ENCODE results near the gene ZC3H6. TPM values are rescaled to one million over a fixed set of nuclear protein-coding genes. Genes with fewer than 3 reads are reported as not detected.

Gene ZC3H6
- total and polyA plus RNA-seq, 2 of the 4 experiments (the other 2 are of a cell fraction), result 0.55 to 2.0 TPM

DNA sequence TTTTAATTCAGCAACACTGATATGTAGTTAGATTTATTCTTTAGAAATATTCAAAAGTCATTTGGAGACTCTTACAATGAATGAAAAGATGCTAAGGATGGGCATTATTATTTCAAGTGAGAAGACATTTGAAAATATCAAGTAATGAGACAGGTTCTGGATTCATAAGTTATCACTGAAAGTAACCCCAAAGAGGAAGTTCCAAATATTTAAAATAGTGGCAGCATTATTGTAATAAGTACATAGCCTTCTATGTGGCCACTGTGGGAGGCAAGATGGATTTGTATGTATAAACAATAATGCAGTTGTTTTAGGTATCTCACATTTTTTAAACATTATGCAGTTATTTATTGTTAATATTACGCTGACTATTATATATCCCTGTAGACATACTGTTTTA is 29.7 kb downstream of the ZC3H6 start:
- POLR2A ChIA-PET (ENCODE audit: unreplicated experiment), result no interaction called here

More for the DNA sequence above, 29.7 kb downstream of the ZC3H6 start:
- H2BK5ac ChIP-seq (ENCODE audit: low read depth, low read length, poor library complexity, severe bottlenecking), result no peak overlapping the region
- no CpG with 5 or more reads among the region's 1 CpG for whole genome bisulfite sequencing, 2 experiments (ENCODE audit: extremely low coverage in 2 of 2, insufficient read length in 1 of 2)
- no peak overlapping the region for H3K4ac ChIP-seq (ENCODE audit: low read depth, low read length)
- no peak overlapping the region for H3K14ac ChIP-seq (replicated peaks; ENCODE audit: low read depth, low read length)
- dilution Hi-C loops (cut with HindIII; ENCODE audit: low sequenced_read_pairs, unreplicated experiment) (no loop called here), in situ Hi-C loops (cut with MboI; ENCODE audit: low sequenced_read_pairs) (no loop called here), intact Hi-C loops (cut with micrococcal nuclease) (no loop called here)
- TF ChIP-seq, protein P1, sequence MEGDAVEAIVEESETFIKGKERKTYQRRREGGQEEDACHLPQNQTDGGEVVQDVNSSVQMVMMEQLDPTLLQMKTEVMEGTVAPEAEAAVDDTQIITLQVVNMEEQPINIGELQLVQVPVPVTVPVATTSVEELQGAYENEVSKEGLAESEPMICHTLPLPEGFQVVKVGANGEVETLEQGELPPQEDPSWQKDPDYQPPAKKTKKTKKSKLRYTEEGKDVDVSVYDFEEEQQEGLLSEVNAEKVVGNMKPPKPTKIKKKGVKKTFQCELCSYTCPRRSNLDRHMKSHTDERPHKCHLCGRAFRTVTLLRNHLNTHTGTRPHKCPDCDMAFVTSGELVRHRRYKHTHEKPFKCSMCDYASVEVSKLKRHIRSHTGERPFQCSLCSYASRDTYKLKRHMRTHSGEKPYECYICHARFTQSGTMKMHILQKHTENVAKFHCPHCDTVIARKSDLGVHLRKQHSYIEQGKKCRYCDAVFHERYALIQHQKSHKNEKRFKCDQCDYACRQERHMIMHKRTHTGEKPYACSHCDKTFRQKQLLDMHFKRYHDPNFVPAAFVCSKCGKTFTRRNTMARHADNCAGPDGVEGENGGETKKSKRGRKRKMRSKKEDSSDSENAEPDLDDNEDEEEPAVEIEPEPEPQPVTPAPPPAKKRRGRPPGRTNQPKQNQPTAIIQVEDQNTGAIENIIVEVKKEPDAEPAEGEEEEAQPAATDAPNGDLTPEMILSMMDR (conservative IDR thresholded peaks at IDR 0.05; ENCODE audit: low read depth, low read length), result no peak
- TF ChIP-seq CEBPB (IDR thresholded peaks at IDR 0.05; ENCODE audit: low read depth, low read length) (no peak), MXI1 (IDR thresholded peaks at IDR 0.05; ENCODE audit: borderline replicate concordance, low read depth, low read length) (no peak), MAZ (IDR thresholded peaks at IDR 0.05; ENCODE audit: borderline replicate concordance, low read depth, low read length) (no peak), NFE2L2 (IDR thresholded peaks at IDR 0.05; ENCODE audit: low read depth, low read length) (no peak), SMC3 (IDR thresholded peaks at IDR 0.05; ENCODE audit: low read depth, low read length) (no peak), MAFK (IDR thresholded peaks at IDR 0.05; ENCODE audit: low read depth, low read length) (no peak), FOS (IDR thresholded peaks at IDR 0.05; ENCODE audit: low read depth, low read length) (no peak), RFX5 (IDR thresholded peaks at IDR 0.05; ENCODE audit: low read depth, low read length) (no peak)
- TF ChIP-seq, protein P2, sequence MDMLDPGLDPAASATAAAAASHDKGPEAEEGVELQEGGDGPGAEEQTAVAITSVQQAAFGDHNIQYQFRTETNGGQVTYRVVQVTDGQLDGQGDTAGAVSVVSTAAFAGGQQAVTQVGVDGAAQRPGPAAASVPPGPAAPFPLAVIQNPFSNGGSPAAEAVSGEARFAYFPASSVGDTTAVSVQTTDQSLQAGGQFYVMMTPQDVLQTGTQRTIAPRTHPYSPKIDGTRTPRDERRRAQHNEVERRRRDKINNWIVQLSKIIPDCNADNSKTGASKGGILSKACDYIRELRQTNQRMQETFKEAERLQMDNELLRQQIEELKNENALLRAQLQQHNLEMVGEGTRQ (IDR thresholded peaks at IDR 0.05; ENCODE audit: low read depth, low read length), result no peak
- TF ChIP-seq, protein P3, sequence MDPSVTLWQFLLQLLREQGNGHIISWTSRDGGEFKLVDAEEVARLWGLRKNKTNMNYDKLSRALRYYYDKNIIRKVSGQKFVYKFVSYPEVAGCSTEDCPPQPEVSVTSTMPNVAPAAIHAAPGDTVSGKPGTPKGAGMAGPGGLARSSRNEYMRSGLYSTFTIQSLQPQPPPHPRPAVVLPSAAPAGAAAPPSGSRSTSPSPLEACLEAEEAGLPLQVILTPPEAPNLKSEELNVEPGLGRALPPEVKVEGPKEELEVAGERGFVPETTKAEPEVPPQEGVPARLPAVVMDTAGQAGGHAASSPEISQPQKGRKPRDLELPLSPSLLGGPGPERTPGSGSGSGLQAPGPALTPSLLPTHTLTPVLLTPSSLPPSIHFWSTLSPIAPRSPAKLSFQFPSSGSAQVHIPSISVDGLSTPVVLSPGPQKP (IDR thresholded peaks at IDR 0.05; ENCODE audit: borderline replicate concordance, low read depth, low read length), result no peak
- no peaks in the 10 kb centered on the region for H3K27me3 ChIP-seq (ENCODE audit: control insufficient read depth, insufficient read depth, low read length)
- H3K9me3 ChIP-seq (ENCODE audit: control insufficient read depth, insufficient read depth, low read length), result no peaks in the 10 kb centered on the region
- no peaks in the 10 kb centered on the region for H3K79me1 ChIP-seq (ENCODE audit: low read depth in 1 of 2, low read length in 2 of 2)
- ATAC-seq (ENCODE audit: low read depth) (peak; percentile 18; the same call in 1 of the 2 replicates), DNase-seq (no peak)
- no peak overlapping the region for H3K4me2 ChIP-seq (ENCODE audit: low read depth, low read length)
- peaks cover 7% of the 10 kb centered on the region for H3K4me1 ChIP-seq (ENCODE audit: control insufficient read depth, insufficient read depth, low read length)
- H3K18ac ChIP-seq (ENCODE audit: low read depth, low read length), result no peak overlapping the region
- BruUV-seq (replicated peaks), result no TSS peak
- CTCF ChIA-PET, result no interaction called here
- no peak overlapping the region for H4K8ac ChIP-seq (ENCODE audit: low read depth in 2 of 2, low read length in 2 of 2)
- H3K36me3 ChIP-seq (ENCODE audit: control insufficient read depth, insufficient read depth, low read length), result no peaks in the 10 kb centered on the region; the same call in 1 of the 2 replicates
- no peak overlapping the region for H3K23ac ChIP-seq (ENCODE audit: low read depth, low read length)
- no peak overlapping the region for H4K5ac ChIP-seq (ENCODE audit: low read depth, low read length)
- no peak overlapping the region for H2AK9ac ChIP-seq (replicated peaks; ENCODE audit: low read depth, low read length, poor library complexity)
- H3K9me1 ChIP-seq (ENCODE audit: insufficient read depth, low read length), result no peaks in the 10 kb centered on the region
- H2BK20ac ChIP-seq (ENCODE audit: low read depth, low read length), result no peak overlapping the region
- no peak overlapping the region for H3K27ac ChIP-seq (ENCODE audit: insufficient read depth, low read length)
- no peak overlapping the region for H2AK5ac ChIP-seq (ENCODE audit: low read depth, low read length)
- no peak overlapping the region for H3K56ac ChIP-seq (ENCODE audit: extremely low read depth, insufficient read depth, low read length)
- no peak overlapping the region for H2AFZ ChIP-seq (replicated peaks; ENCODE audit: low read length, poor library complexity)
- H3K4me3 ChIP-seq (ENCODE audit: insufficient read depth, low read depth, low read length), result no peak overlapping the region
- no peaks in the 10 kb centered on the region for H4K20me1 ChIP-seq (ENCODE audit: insufficient read depth, low read length)
- no peak overlapping the region for H4K91ac ChIP-seq (ENCODE audit: insufficient read depth, low read depth, low read length)
- H2BK15ac ChIP-seq (ENCODE audit: low read depth, low read length), result no peak overlapping the region
- no peak overlapping the region for H3K9ac ChIP-seq (ENCODE audit: low read depth, low read length)
- no peak overlapping the region for H2BK120ac ChIP-seq (ENCODE audit: low read depth, low read length)

All from IMR-90 (cell line).